Neuronal stem cell (in vitro differentiated cells): ENCODE data around the gene KCNQ1.

ENCODE experiments used
- DNase-seq: peaks from one replicate; pipeline ENCODE4 v3.0.0-alpha.2; 2013; ENCODE audit warnings: low spot score
- H2AFZ ChIP-seq: one replicate; pipeline ENCODE4 v1.6.1; 2013; ENCODE audit warnings: mild to moderate bottlenecking, low read length, inconsistent platforms
- H2AK5ac ChIP-seq: 2 replicates; pipeline ENCODE4 v1.6.1; 2013; ENCODE audit warnings: low read depth, mild to moderate bottlenecking, inconsistent platforms, low read length, moderate library complexity, mixed read lengths
- H2BK120ac ChIP-seq: 2 replicates; pipeline ENCODE4 v1.6.1; 2013; ENCODE audit warnings: low read depth, mild to moderate bottlenecking, inconsistent platforms, low read length, moderate library complexity, mixed read lengths
- H2BK12ac ChIP-seq: one replicate; pipeline ENCODE4 v1.6.1; 2013; ENCODE audit warnings: low read length, inconsistent platforms
- H2BK15ac ChIP-seq: 2 replicates; pipeline ENCODE4 v1.6.1; 2013; ENCODE audit warnings: mild to moderate bottlenecking, low read length, inconsistent platforms, mixed read lengths
- H2BK5ac ChIP-seq: one replicate; pipeline ENCODE4 v1.6.1; 2013; ENCODE audit warnings: inconsistent platforms, mild to moderate bottlenecking, low read length, moderate library complexity
- H3K14ac ChIP-seq: one replicate; pipeline ENCODE4 v1.6.1; 2013; ENCODE audit warnings: low read length, inconsistent platforms
- H3K18ac ChIP-seq: 2 replicates; pipeline ENCODE4 v1.6.1; 2013; ENCODE audit warnings: low read length, inconsistent platforms
- H3K23ac ChIP-seq: 2 replicates; pipeline ENCODE4 v1.6.1; 2013; ENCODE audit warnings: low read depth, mild to moderate bottlenecking, mixed read lengths, low read length, inconsistent platforms; ENCODE audit not compliant: poor library complexity
- H3K27ac ChIP-seq: replicated peaks from 3 replicates; pipeline ENCODE4 v1.5.1; 2013; ENCODE audit warnings: low read length, inconsistent platforms
- H3K27me3 ChIP-seq, 3 experiments: 2 replicates each; pipeline ENCODE4 v1.6.1; 2013; ENCODE audit warnings: low read length in 3 of 3, mild to moderate bottlenecking in 2 of 3, inconsistent platforms in 1 of 3, low read depth in 1 of 3, mixed read lengths in 1 of 3, moderate library complexity in 1 of 3; ENCODE audit not compliant: control insufficient read depth in 3 of 3, insufficient read depth in 3 of 3
- H3K36me3 ChIP-seq, 2 donors: replicated peaks in 1 of 2; 2 replicates each; pipeline ENCODE4 v1.6.1; 2013; ENCODE audit warnings: low read length in 2 of 2; ENCODE audit not compliant: control insufficient read depth in 2 of 2, insufficient read depth in 2 of 2
- H3K4ac ChIP-seq: 2 replicates; pipeline ENCODE4 v1.6.1; 2013; ENCODE audit warnings: inconsistent platforms, mild to moderate bottlenecking, low read length, moderate library complexity
- H3K4me1 ChIP-seq, 2 donors: 1 replicate in 1 of 2; 2 replicates in 1 of 2; pipeline ENCODE4 v1.6.1; 2013; ENCODE audit warnings: low read length in 2 of 2, low read depth in 1 of 2; ENCODE audit not compliant: control insufficient read depth in 2 of 2, insufficient read depth in 1 of 2
- H3K4me2 ChIP-seq: one replicate; pipeline ENCODE4 v1.6.1; 2013; ENCODE audit warnings: mild to moderate bottlenecking, low read length, inconsistent platforms; ENCODE audit not compliant: insufficient read depth, poor library complexity, severe bottlenecking
- H3K4me3 ChIP-seq, 2 donors: 2 replicates each; pipeline ENCODE4 v1.5.1; 2013; ENCODE audit warnings: low read length in 2 of 2, mild to moderate bottlenecking in 2 of 2, inconsistent platforms in 1 of 2, moderate library complexity in 1 of 2
- H3K79me1 ChIP-seq: one replicate; pipeline ENCODE4 v1.6.1; 2013; ENCODE audit warnings: low read depth, mild to moderate bottlenecking, inconsistent platforms, low read length, moderate library complexity
- H3K9ac ChIP-seq: one replicate; pipeline ENCODE4 v1.6.1; 2013; ENCODE audit warnings: mild to moderate bottlenecking, low read depth, low read length, inconsistent platforms; ENCODE audit not compliant: poor library complexity
- H3K9me3 ChIP-seq, 2 donors: replicated peaks in 1 of 2; 2 replicates each; pipeline versions ENCODE3 to v1.6.1; 2013; ENCODE audit warnings: low read length in 2 of 2, mild to moderate bottlenecking in 2 of 2, inconsistent platforms in 1 of 2, low read depth in 1 of 2, mixed read lengths in 1 of 2, moderate library complexity in 1 of 2; ENCODE audit not compliant: control insufficient read depth in 2 of 2, insufficient read depth in 1 of 2
- H4K8ac ChIP-seq: one replicate; pipeline ENCODE4 v1.6.1; 2013; ENCODE audit warnings: low read depth, mild to moderate bottlenecking, inconsistent platforms, low read length, moderate library complexity
- H4K91ac ChIP-seq: one replicate; pipeline ENCODE4 v1.6.1; 2013; ENCODE audit warnings: low read length, low read depth, mild to moderate bottlenecking, inconsistent platforms; ENCODE audit not compliant: poor library complexity
- WGBS, 2 donors: extraction: QIAGEN DNeasy Blood & Tissue Kit; methylation state at CpG; one replicate each; pipeline ENCODE4 v1.1.7; 2013; ENCODE audit warnings: missing lambda C conversion rate in 2 of 2, mixed read lengths in 1 of 2; ENCODE audit not compliant: insufficient read length in 2 of 2, insufficient replicate concordance in 1 of 2; ENCODE audit errors: extremely low coverage in 2 of 2; 5-methylcytosine and 5-hydroxymethylcytosine counted together

KCNQ1 gene

DNA sequence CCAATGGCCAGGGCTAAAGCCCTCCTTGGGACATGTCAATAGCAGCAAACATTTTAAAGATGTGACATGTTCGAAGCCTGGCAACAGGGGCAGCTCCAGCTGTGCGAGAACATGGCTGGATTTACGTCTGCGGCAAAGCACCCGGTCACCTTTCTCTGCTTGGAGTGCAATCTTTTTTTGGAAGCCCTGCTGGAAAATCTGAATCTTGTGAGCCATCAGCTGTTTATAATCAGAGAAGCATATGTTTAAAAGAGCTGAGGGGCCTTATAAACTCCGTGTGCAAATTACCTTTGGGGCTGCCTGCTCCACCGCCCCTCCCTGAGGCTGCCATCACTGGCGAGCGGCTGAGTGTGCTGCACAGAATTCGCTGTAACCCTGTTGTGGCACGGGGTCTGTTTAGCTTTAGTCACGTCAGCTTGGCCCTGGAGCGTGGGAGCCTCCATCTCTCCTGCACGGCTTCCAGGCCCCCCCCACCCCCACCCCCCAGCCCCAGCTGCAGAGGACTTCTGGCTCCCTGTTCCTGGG lies 264.0 kb downstream of the KCNQ1 start:
- Histone ChIP-seq H3K4me1 (peaks cover 0 to 2% of the 10 kb centered on the region in 2 donors), H2BK15ac (no peak overlapping the region), H2BK5ac (no peak overlapping the region), H3K4ac (no peak overlapping the region), H3K4me3 (no peak overlapping the region), H3K4me2 (no peak overlapping the region), H3K79me1 (no peaks in the 10 kb centered on the region), H3K18ac (no peak overlapping the region), H2AK5ac (no peak overlapping the region), H4K91ac (no peak overlapping the region), H3K14ac (no peak overlapping the region), H3K9ac (no peak overlapping the region), H2BK12ac (no peak overlapping the region), H3K36me3 (peaks cover 0 to 1% of the 10 kb centered on the region in 2 donors), H3K23ac (no peak overlapping the region), H4K8ac (no peak overlapping the region), H3K27ac (no peak overlapping the region), H2AFZ (no peak overlapping the region), H3K9me3 (peaks cover 7 to 17% of the 10 kb centered on the region in 2 donors), H2BK120ac (no peak overlapping the region), H3K27me3 (peaks cover 0 to 66% (median 2%) of the 10 kb centered on the region in 3 experiments)
- WGBS, 2 donors, result no CpG with 5 or more reads among the region's 14 CpGs
- DNase-seq, result no peak

DNA sequence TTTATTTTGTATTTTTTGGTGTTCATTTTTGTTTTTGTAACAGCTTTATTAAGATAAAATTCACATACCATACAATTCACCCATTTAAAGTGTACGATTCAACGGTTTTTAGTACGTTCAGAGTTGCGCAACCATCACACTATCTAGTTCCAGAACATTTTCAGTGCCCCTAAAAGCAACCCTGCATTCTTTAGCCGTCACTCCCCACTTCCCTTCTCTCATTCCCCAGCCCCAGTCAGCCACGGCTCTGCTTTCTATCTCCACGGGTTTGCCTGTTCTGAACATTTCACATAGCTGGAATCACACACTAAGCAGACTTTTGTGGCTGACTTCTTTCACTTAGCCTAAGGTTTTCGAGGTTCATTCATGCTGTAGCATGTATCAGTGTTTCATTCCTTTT lies 264.6 kb downstream of the KCNQ1 start:
- Histone ChIP-seq H3K18ac (no peak overlapping the region), H2BK120ac (no peak overlapping the region), H2BK15ac (no peak overlapping the region), H2AK5ac (no peak overlapping the region), H2AFZ (no peak overlapping the region), H3K23ac (no peak overlapping the region), H3K9me3 (peaks cover 7 to 17% of the 10 kb centered on the region in 2 donors), H3K9ac (no peak overlapping the region), H3K4me3 (no peak overlapping the region), H2BK5ac (no peak overlapping the region), H4K8ac (no peak overlapping the region), H4K91ac (no peak overlapping the region), H3K36me3 (peaks cover 0 to 1% of the 10 kb centered on the region in 2 donors), H3K4me1 (no peaks in the 10 kb centered on the region), H3K27me3 (peaks cover 0 to 70% (median 6%) of the 10 kb centered on the region in 3 experiments), H3K27ac (no peak overlapping the region), H3K79me1 (no peaks in the 10 kb centered on the region), H3K4me2 (no peak overlapping the region), H3K14ac (no peak overlapping the region), H3K4ac (no peak overlapping the region), H2BK12ac (no peak overlapping the region)
- WGBS, 2 donors, result no CpG with 5 or more reads among the region's 8 CpGs
- no peak for DNase-seq

DNA sequence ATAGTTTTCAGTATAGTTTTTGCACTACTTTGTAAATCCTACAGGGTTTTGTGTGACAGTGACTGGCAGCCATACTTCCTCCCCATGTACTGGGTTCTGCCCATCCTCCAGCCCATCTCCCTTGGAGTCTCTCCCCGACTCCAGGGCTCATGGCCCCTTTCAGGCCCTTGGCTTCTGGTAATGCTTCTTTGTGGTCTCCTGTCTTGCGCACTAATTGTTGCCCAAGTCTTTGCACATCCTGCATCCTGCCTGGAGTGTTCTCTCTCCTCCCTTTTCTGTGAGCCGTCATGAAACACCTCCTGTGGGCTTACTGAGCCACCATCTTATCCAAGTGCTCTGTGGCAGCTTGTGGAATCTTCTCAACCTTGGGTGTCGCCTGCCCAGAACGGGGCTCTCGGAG lies 266.4 kb downstream of the KCNQ1 start:
- Histone ChIP-seq H2BK5ac (no peak overlapping the region), H3K4me2 (no peak overlapping the region), H4K91ac (no peak overlapping the region), H3K27ac (no peak overlapping the region), H3K18ac (no peak overlapping the region), H3K14ac (no peak overlapping the region), H3K9me3 (peaks cover 6 to 17% of the 10 kb centered on the region in 2 donors), H3K9ac (no peak overlapping the region), H2BK120ac (no peak overlapping the region), H3K36me3 (peaks cover 0 to 1% of the 10 kb centered on the region in 2 donors), H3K4me3 (no peak overlapping the region), H3K79me1 (no peaks in the 10 kb centered on the region), H2AFZ (no peak overlapping the region), H2BK12ac (no peak overlapping the region), H3K4me1 (no peaks in the 10 kb centered on the region), H2AK5ac (no peak overlapping the region), H2BK15ac (no peak overlapping the region), H4K8ac (no peak overlapping the region), H3K4ac (no peak overlapping the region), H3K23ac (no peak overlapping the region), H3K27me3 (peaks cover 0 to 68% (median 14%) of the 10 kb centered on the region in 3 experiments)
- DNase-seq, result no peak
- WGBS, 2 donors, result no CpG with 5 or more reads among the region's 6 CpGs

DNA sequence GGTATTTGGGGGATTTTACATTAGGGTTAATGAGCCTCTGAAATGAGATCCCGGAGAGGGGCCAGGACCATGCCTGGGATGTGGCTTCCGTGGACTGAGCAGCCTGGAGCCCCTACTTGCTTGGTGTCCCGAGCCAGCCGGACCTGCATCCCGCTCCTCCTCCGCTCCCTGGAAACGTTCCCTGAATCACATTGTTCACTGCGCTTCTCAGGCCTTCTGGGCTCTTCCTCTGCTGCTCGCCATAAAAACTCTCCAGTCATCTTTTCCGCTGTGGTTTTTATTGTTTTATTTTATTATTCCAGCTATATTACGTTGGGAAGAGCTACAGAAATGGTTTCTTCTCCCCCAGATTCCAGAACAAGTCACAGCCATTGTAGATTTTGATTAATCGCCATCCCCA lies 268.3 kb downstream of the KCNQ1 start:
- Histone ChIP-seq H3K36me3 (peaks cover 0 to 1% of the 10 kb centered on the region in 2 donors), H4K8ac (no peak overlapping the region), H3K14ac (no peak overlapping the region), H3K4me1 (no peaks in the 10 kb centered on the region), H2BK5ac (no peak overlapping the region), H2AFZ (no peak overlapping the region), H3K18ac (no peak overlapping the region), H3K23ac (no peak overlapping the region), H3K4me3 (no peak overlapping the region), H3K27me3 (peaks cover 0 to 74% (median 32%) of the 10 kb centered on the region in 3 experiments), H3K9ac (no peak overlapping the region), H4K91ac (no peak overlapping the region), H2BK120ac (no peak overlapping the region), H3K79me1 (no peaks in the 10 kb centered on the region), H3K27ac (no peak overlapping the region), H3K4me2 (no peak overlapping the region), H2BK12ac (no peak overlapping the region), H3K9me3 (peaks cover 6 to 14% of the 10 kb centered on the region in 2 donors), H3K4ac (no peak overlapping the region), H2AK5ac (no peak overlapping the region), H2BK15ac (no peak overlapping the region)
- DNase-seq, result no peak
- no CpG with 5 or more reads among the region's 12 CpGs for WGBS, 2 donors
